Neural progenitor cell (in vitro differentiated cells): ENCODE results near the gene KIF21B.

Source experiments
- EZH2 ChIP-seq: fragments of 200-600 bp; sonication (generic); IDR thresholded peaks from 2 replicates; pipeline ENCODE4 v1.6.1; 2017; ENCODE audit warnings: antibody characterized with exemption, mild to moderate bottlenecking, moderate library complexity
- TF ChIP-seq, protein P1 (sequence below): fragments of 200-600 bp; sonication (generic); IDR thresholded peaks from 2 replicates; pipeline ENCODE4 v1.5.1; 2017; ENCODE audit warnings: antibody characterized with exemption, mild to moderate bottlenecking

DNA sequence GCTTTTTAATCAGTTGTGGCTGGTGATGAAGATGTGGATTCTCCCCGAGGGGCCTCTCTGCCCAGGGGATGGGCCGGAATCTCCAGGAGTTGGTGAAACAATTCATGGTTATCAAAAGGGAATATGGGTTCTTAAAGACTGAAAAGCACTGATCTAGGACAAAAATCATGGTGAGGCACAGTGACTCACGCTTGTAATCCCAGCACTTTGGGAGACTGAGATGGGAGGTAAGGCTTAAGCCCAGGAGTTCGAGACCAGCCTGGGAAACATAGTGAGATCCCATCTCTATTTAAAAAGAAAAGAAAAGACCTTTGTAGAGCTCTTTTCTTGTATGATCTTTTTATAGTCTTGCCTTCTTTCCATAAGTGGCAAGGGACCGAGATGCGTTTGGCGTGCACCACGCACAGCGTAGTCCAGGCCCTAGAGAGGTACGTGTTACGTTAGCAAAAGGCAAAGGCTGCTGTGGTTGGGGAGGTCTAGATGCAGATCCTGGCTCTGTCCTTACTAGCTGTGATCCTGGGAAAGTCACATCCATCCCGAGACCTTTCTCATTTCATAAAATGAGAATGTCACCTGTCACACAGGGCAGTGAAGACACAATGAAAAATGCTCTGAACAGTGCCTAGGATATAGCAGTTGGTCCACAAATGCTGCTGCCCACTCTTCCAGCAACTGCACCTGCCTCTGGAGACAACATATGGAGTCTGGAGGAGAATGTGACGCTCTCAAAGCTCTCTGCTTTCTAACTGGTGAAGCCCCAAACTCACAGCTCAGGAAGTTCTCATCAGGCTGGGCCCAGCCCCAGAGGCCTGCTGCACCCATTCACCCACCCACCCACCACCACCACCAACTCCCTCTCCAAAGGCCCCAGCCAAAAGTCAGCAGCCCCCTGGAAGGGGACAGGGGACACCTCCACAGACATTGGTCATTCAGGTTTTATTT is 54.8 kb downstream of the KIF21B start:
- TF ChIP-seq, protein P1, sequence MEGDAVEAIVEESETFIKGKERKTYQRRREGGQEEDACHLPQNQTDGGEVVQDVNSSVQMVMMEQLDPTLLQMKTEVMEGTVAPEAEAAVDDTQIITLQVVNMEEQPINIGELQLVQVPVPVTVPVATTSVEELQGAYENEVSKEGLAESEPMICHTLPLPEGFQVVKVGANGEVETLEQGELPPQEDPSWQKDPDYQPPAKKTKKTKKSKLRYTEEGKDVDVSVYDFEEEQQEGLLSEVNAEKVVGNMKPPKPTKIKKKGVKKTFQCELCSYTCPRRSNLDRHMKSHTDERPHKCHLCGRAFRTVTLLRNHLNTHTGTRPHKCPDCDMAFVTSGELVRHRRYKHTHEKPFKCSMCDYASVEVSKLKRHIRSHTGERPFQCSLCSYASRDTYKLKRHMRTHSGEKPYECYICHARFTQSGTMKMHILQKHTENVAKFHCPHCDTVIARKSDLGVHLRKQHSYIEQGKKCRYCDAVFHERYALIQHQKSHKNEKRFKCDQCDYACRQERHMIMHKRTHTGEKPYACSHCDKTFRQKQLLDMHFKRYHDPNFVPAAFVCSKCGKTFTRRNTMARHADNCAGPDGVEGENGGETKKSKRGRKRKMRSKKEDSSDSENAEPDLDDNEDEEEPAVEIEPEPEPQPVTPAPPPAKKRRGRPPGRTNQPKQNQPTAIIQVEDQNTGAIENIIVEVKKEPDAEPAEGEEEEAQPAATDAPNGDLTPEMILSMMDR = no peak
- no peak for TF ChIP-seq EZH2
